ENCODE measurements around the gene MYO16.

The MYO16 gene

GRCh38 chr13:109160357-109160756 is 530.9 kb downstream of the MYO16 start:
- no peak for DNase-seq

- no peak for DNase-seq
Observed at GRCh38 chr13:109160887-109161669, 531.7 kb downstream of the MYO16 start.

- no peak for DNase-seq
Observed at GRCh38 chr13:109162248-109163036, 533.0 kb downstream of the MYO16 start.

GRCh38 chr13:109163037-109163379 is 533.6 kb downstream of the MYO16 start:
- no peak for DNase-seq

- DNase-seq, result no peak
Observed at GRCh38 chr13:109165417-109165904, 536.0 kb downstream of the MYO16 start.

- DNase-seq, result no peak
Observed at GRCh38 chr13:109166804-109167203, 537.4 kb downstream of the MYO16 start.

- DNase-seq, result no peak
Observed at GRCh38 chr13:109172136-109172535, 542.7 kb downstream of the MYO16 start.

GRCh38 chr13:109175666-109176065 is 546.3 kb downstream of the MYO16 start:
- DNase-seq, result no peak

GRCh38 chr13:109180905-109181425 is 551.6 kb downstream of the MYO16 start:
- no peak for DNase-seq

GRCh38 chr13:109182777-109183465 is 553.5 kb downstream of the MYO16 start:
- no peak for DNase-seq

GRCh38 chr13:109191413-109191812 is 562.0 kb downstream of the MYO16 start:
- DNase-seq, result no peak

- no peak for DNase-seq
Observed at GRCh38 chr13:109192306-109192705, 562.9 kb downstream of the MYO16 start.

GRCh38 chr13:109196948-109197347 is 567.5 kb downstream of the MYO16 start:
- no peak for DNase-seq

GRCh38 chr13:109198585-109198984 is 569.2 kb downstream of the MYO16 start:
- DNase-seq, result no peak

GRCh38 chr13:109199280-109199679 is 569.9 kb downstream of the MYO16 start:
- no peak for DNase-seq

GRCh38 chr13:109200556-109200955 is 571.1 kb downstream of the MYO16 start:
- DNase-seq, result no peak

- no peak for DNase-seq
Observed at GRCh38 chr13:109203587-109203986, 574.2 kb downstream of the MYO16 start.

GRCh38 chr13:109204252-109204651 is 574.8 kb downstream of the MYO16 start:
- no peak for DNase-seq

GRCh38 chr13:109204657-109205056 is 575.2 kb downstream of the MYO16 start:
- no peak for DNase-seq

- no peak for DNase-seq
Observed at GRCh38 chr13:109205315-109205714, 575.9 kb downstream of the MYO16 start.

GRCh38 chr13:109206616-109207015 is 577.2 kb downstream of the MYO16 start:
- no peak for DNase-seq

GRCh38 chr13:109207622-109208021 is 578.2 kb downstream of the MYO16 start:
- DNase-seq, result no peak

GRCh38 chr13:109208522-109208921 is 579.1 kb downstream of the MYO16 start:
- no peak for DNase-seq
